Measurements from ENCODE around the gene MRPS31. TPM values are rescaled to one million over a fixed set of nuclear protein-coding genes. Genes with fewer than 3 reads are reported as not detected.

The MRPS31 gene
- total RNA-seq, 1 experiment from 2014 or later: 22.8 TPM

- no peaks in the 10 kb centered on the region for H3K27me3 ChIP-seq (ENCODE audit: insufficient read depth, low read length)
- no TSS peak for BruUV-seq (replicated peaks)
- H3K4me3 ChIP-seq (replicated peaks in 1 of 2; ENCODE audit: low read depth in 1 of 2, low read length in 2 of 2): no peak overlapping the region
- no peak overlapping the region for H3K9ac ChIP-seq (ENCODE audit: low read length)
- no peaks in the 10 kb centered on the region for H3K9me2 ChIP-seq (ENCODE audit: insufficient read depth)
- no peak overlapping the region for H3K27ac ChIP-seq (ENCODE audit: low read depth, low read length)
- H3K4me2 ChIP-seq (ENCODE audit: low read length): no peak overlapping the region
- no peaks in the 10 kb centered on the region for H3K79me2 ChIP-seq (ENCODE audit: insufficient read depth, low read length)
- POLR2A ChIA-PET: no interaction called here
- DNase-seq (ENCODE audit: low read depth, low spot score) (no peak), ATAC-seq (no peak)
- H3K9me3 ChIP-seq (ENCODE audit: control insufficient read depth in 1 of 2, insufficient read depth in 1 of 2, low read depth in 1 of 2, low read length in 2 of 2): no peaks in the 10 kb centered on the region
- TF ChIP-seq ZNF274 (IDR thresholded peaks at IDR 0.05; ENCODE audit: low read depth, low read length) (no peak), RAD21 (IDR thresholded peaks at IDR 0.05; ENCODE audit: low read depth) (no peak), SIN3A (IDR thresholded peaks at IDR 0.05; ENCODE audit: low read depth) (no peak), YY1 (IDR thresholded peaks at IDR 0.05; ENCODE audit: extremely low read depth, insufficient replicate concordance, low read depth, low read length) (no peak)
- no peaks in the 10 kb centered on the region for H4K20me1 ChIP-seq (ENCODE audit: insufficient read depth)
- intact Hi-C loops (cut with micrococcal nuclease): no loop called here
- no peaks in the 10 kb centered on the region for H3K4me1 ChIP-seq (ENCODE audit: control insufficient read depth in 1 of 2, insufficient read depth in 2 of 2, low read length in 2 of 2)
- H3K36me3 ChIP-seq (ENCODE audit: control insufficient read depth in 1 of 2, insufficient read depth in 2 of 2, low read length in 2 of 2): no peaks in the 10 kb centered on the region
- CTCF ChIA-PET: no interaction called here
- RAD21 ChIA-PET (ENCODE audit: low non-redundant PET in 1 of 2, low total read pairs in 2 of 2, uncharacterized antibody in 2 of 2, unreplicated experiment in 2 of 2): no interaction called here
- no peak overlapping the region for H2AFZ ChIP-seq (ENCODE audit: low read depth, low read length, poor library complexity, severe bottlenecking)
Measured at GRCh38 chr13:40706439-40706838, 64.6 kb downstream of the MRPS31 start.

- Histone ChIP-seq H3K27ac (ENCODE audit: low read depth, low read length) (no peak overlapping the region), H3K9me3 (ENCODE audit: control insufficient read depth in 1 of 2, insufficient read depth in 1 of 2, low read depth in 1 of 2, low read length in 2 of 2) (no peaks in the 10 kb centered on the region), H4K20me1 (ENCODE audit: insufficient read depth) (no peaks in the 10 kb centered on the region), H3K4me3 (replicated peaks in 1 of 2; ENCODE audit: low read depth in 1 of 2, low read length in 2 of 2) (no peak overlapping the region), H3K4me1 (ENCODE audit: control insufficient read depth in 1 of 2, insufficient read depth in 2 of 2, low read length in 2 of 2) (peaks cover 0 to 3% of the 10 kb centered on the region in 2 experiments; a peak in 1 of 4 replicates), H2AFZ (ENCODE audit: low read depth, low read length, poor library complexity, severe bottlenecking) (no peak overlapping the region), H3K9ac (ENCODE audit: low read length) (no peak overlapping the region), H3K9me2 (ENCODE audit: insufficient read depth) (no peaks in the 10 kb centered on the region), H3K27me3 (ENCODE audit: insufficient read depth, low read length) (no peaks in the 10 kb centered on the region), H3K79me2 (ENCODE audit: insufficient read depth, low read length) (no peaks in the 10 kb centered on the region), H3K4me2 (ENCODE audit: low read length) (no peak overlapping the region), H3K36me3 (ENCODE audit: control insufficient read depth in 1 of 2, insufficient read depth in 2 of 2, low read length in 2 of 2) (no peaks in the 10 kb centered on the region)
- CTCF ChIA-PET: no interaction called here
- POLR2A ChIA-PET: no interaction called here
- no peak for ATAC-seq
- BruUV-seq (replicated peaks): no TSS peak
- RAD21 ChIA-PET (ENCODE audit: low non-redundant PET in 1 of 2, low total read pairs in 2 of 2, uncharacterized antibody in 2 of 2, unreplicated experiment in 2 of 2): no interaction called here
- intact Hi-C loops (cut with micrococcal nuclease): no loop called here
- DNase-seq (ENCODE audit: low read depth, low spot score): no peak
- TF ChIP-seq TCF7L2 (IDR thresholded peaks at IDR 0.05; ENCODE audit: borderline replicate concordance, extremely low read depth, insufficient read depth, insufficient read length): no peak
- no peak for TF ChIP-seq ATF3 (IDR thresholded peaks at IDR 0.05)
- TF ChIP-seq EZH2phosphoT487 (IDR thresholded peaks at IDR 0.05; ENCODE audit: borderline replicate concordance): no peak
- no peak for TF ChIP-seq CEBPB (IDR thresholded peaks at IDR 0.05; ENCODE audit: low read depth)
- no peak for TF ChIP-seq SRF (IDR thresholded peaks at IDR 0.05; ENCODE audit: low read depth)
- no peak for TF ChIP-seq RAD21 (IDR thresholded peaks at IDR 0.05; ENCODE audit: low read depth)
- no peak for TF ChIP-seq JUND (IDR thresholded peaks at IDR 0.05)
- TF ChIP-seq SP1 (IDR thresholded peaks at IDR 0.05; ENCODE audit: low read depth): no peak
- no peak for TF ChIP-seq ZBTB33 (IDR thresholded peaks at IDR 0.05; ENCODE audit: extremely low read depth, insufficient replicate concordance, low read length)
- TF ChIP-seq YY1 (IDR thresholded peaks at IDR 0.05; ENCODE audit: extremely low read depth, insufficient replicate concordance, low read depth, low read length): no peak
- TF ChIP-seq SIN3A (IDR thresholded peaks at IDR 0.05; ENCODE audit: low read depth): no peak
- TF ChIP-seq REST (IDR thresholded peaks at IDR 0.05; ENCODE audit: low read depth): no peak
- TF ChIP-seq FOSL1 (IDR thresholded peaks at IDR 0.05; ENCODE audit: low read depth): no peak
- TF ChIP-seq POLR2AphosphoS5 (IDR thresholded peaks at IDR 0.05; ENCODE audit: low read depth, low read length): no peak
- no peak for TF ChIP-seq CBX3 (IDR thresholded peaks at IDR 0.05; ENCODE audit: low read depth)
Measured at GRCh38 chr13:40697711-40698110, 73.3 kb downstream of the MRPS31 start.
